ENCODE results near the gene NDST1.

Gene NDST1

DNA sequence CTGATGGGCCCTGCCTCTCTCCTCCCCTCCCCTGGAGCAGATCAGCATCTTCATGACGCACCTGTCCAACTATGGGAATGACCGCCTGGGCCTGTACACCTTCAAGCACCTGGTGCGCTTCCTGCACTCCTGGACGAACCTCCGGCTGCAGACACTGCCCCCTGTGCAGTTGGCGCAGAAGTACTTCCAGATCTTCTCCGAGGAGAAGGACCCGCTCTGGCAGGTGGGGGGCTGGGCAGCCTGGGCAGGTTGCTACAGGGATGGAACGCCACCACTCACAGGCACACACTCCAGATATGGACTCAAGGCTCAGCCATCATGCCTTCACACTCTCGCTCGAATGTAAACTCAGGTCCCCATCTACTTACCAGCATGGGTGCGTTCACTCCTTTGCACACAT lies 32.1 kb downstream of the NDST1 start:
- no peak for DNase-seq (ENCODE audit: extremely low spot score, insufficient read length, low read depth)
- FAIRE-seq = no peak

DNA sequence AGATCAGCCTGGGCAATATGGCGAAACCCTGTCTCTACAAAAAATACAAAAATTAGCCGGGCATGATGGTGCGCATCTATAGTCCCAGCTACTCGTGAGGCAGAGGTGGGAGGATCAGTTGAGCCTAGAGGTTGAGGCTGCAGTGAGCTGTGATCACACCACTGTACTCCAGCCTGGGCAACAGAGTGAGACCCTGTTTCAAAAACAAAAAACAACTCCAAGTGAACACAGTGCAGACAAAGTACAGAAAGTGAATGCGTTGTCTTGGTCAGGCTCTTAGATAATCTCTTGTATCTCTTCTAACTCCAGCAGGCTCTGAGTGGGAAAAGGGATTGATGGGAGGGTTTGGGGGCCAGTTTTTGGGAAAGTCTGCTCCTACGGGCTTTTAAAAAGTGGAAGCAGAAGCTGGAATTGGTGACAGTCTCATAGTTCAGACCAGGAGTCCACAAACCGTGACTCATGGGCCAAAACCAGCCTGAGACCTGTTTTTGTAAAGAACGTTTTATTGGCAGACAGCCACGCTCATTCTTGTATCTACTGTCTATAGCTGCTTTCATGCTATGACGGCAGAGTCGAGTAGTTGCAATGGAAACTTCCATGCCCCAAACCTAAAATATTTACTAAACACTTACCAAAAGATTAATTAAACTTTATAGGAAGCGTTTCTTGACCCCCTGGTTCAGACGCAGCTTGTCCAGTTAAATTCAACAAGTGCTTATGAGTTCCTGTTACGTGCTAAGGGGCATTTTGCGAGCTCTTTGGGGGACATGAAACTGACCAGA lies 32.9 kb downstream of the NDST1 start:
- FAIRE-seq (no peak), DNase-seq (ENCODE audit: extremely low spot score, insufficient read length, low read depth) (no peak)

DNA sequence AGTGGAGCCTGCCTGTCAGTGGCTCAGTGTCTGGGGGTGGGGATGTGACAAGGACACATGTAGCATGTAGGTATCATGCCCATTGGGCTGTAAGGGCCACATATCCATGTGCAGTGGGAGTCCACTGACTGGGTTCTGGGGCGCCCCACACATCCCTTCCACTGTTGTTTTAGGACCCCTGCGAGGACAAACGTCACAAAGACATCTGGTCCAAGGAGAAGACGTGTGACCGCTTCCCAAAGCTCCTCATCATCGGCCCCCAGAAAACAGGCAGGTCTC lies 33.4 kb downstream of the NDST1 start:
- DNase-seq (ENCODE audit: extremely low spot score, insufficient read length, low read depth) (no peak), FAIRE-seq (no peak)

DNA sequence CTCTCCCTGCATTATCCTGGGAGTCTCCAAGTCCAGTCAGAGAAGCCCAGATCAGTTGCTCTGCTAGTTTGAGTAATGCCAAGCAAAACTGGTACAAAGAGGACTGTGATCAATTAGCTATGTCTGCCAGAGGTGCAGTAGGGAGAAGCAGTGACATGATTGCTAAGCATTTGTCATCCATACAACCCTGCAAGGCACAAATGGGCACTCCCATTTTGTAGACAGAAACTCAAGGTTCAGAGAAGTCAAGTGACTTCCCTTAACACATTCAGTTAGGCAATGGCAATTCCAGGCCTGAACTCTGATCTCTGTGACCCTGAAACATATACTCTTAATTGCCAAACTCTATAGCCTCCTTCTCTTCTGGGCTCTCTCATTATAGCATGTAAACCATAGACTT lies 34.0 kb downstream of the NDST1 start:
- no peak for DNase-seq (ENCODE audit: extremely low spot score, insufficient read length, low read depth)
- no peak for FAIRE-seq

DNA sequence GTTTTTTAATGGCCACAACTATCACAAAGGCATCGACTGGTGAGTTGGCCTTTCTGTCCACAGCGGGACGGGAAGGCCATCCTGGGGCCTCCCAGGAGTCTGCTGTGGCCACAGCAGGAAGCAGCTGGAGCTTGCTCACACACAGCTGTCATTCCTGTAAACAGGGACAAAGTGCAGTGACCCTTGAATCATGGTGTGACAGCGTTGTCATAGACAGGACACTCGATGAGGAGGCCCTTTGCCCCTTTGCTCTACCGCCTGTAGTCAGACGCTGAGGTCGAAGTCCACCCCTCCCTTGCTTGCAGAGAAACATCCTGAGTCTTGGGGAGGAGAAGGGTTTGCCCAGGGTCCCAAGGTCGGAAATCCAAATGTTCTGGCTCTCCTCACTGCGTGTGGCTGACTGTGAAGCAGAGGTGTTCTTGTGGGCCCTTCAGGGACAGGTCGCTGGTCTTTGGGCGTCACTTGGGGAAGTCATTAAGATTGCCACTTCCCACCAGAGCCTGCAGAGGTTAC lies 35.1 kb downstream of the NDST1 start:
- no peak for FAIRE-seq
- DNase-seq (ENCODE audit: extremely low spot score, insufficient read length, low read depth) = no peak

DNA sequence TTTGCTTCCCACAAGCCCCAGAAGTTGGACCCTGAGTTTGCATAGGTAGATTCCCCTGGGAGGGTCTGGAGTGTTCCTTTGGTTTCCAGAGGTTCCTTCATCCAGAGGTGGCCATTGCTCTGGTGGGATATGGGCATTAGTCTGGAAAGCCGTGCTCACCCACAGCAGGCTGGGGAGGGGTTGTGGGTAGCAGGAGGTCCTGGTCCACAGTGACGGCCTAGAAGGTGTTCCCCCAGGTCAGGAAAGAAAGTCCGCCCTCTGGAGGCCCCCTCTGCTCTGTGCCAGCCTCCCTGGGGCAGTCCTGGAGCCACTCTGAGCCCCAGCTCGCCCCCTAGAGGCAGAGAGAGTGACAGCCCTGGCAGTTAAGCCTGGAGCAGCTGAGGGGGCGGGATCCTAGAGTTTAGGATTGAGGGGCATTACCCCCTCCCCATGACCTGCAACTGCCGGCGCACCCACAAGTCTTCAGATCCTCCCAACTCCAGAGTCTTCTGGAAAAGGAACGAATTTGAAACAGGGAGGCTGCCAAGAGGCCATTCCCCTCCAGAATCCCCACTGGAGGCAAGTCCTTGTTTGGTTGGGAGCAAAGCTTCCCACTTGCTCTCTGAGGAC lies 36.8 kb downstream of the NDST1 start:
- FAIRE-seq = peak; percentile 80
- peak; percentile 88 for DNase-seq (ENCODE audit: extremely low spot score, insufficient read length, low read depth)

DNA sequence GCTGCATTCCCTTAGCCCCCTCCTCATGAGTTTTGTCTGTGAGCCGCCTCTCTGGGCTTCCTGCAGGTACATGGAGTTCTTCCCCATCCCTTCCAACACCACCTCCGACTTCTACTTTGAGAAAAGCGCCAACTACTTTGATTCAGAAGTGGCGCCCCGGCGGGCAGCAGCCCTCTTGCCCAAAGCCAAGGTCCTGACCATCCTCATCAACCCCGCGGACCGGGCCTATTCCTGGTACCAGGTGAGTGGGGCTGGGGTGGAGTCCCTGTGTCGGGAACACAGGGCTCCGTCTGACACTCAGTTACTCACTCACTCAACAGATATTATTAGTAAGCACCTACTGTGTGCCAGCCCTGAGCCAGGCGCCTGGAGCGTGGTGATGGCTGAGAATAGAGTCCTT lies 37.3 kb downstream of the NDST1 start:
- DNase-seq (ENCODE audit: extremely low spot score, insufficient read length, low read depth) (no peak), FAIRE-seq (no peak)

DNA sequence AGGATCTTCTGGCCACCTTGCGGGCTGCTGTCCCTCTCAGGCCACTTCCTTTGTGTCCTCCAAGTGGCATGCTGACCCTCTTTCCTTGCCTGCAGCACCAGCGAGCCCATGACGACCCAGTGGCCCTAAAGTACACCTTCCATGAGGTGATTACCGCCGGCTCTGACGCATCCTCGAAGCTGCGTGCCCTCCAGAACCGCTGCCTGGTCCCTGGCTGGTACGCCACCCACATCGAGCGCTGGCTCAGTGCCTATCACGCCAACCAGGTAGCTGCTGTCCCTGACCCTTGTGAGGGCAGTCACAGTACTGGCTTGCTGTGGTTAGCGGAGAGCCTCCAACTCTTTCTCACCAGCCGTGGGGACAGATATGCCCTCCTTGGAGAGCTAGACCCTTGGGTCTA lies 40.2 kb downstream of the NDST1 start:
- FAIRE-seq (no peak), DNase-seq (ENCODE audit: extremely low spot score, insufficient read length, low read depth) (no peak)

DNA sequence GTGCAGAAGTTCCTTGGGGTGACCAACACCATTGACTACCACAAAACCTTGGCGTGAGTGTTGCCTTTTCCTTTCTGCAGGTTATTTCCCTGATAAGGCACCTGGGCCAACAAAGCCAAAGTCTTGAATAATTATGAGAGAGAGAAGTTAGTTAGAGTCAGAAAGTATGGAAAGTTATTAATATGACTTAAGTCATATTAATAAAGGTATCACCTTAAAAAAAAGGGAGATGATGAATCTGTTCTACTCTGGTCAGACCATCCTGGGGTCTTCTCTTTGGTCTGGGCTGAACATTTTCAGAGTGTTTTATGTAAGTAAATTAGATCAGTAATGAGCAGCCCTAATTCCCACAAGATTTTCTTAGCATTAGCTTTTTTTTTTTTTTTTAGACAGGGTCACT lies 41.8 kb downstream of the NDST1 start:
- DNase-seq (ENCODE audit: extremely low spot score, insufficient read length, low read depth) = no peak
- FAIRE-seq = no peak

DNA sequence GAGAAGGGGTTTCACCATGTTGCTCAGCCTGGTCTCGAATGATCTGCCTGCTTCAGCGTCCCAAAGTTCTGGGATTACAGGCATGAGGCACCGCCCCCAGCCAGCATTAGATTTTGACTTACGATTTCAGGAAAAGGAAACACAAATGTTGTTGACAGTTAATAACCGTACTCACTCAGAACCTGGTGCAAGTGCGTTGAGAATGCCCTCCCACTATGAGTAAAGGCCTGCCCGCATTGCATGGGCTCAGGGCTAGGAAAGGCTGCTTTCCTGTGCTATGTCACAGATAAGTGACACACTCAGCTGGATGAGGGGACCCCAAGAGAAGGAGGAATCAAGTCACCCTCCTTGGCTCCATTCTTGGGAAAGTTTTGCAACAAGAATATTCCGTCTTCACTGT lies 42.4 kb downstream of the NDST1 start:
- no peak for DNase-seq (ENCODE audit: extremely low spot score, insufficient read length, low read depth)
- FAIRE-seq = no peak

DNA sequence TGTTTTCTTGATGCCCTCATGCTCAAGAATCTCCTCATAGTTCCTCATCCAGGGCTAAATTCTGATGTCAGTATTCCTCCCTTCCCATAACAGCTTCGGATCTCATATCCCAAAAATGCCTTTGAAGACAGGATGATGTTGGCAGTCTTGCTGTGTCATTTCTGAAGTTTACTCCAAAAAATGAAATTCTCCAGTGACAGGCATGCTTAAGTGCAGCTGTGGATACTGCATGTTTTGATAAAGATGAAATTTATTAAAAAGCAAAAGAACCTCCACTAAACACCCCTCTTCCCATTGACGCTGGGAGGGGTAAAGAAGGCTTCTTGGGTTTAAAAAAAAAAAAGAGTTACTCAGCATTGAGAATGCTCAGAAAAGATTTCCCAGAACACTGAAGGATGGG lies 43.1 kb downstream of the NDST1 start:
- DNase-seq (ENCODE audit: extremely low spot score, insufficient read length, low read depth) = no peak
- FAIRE-seq = no peak

DNA sequence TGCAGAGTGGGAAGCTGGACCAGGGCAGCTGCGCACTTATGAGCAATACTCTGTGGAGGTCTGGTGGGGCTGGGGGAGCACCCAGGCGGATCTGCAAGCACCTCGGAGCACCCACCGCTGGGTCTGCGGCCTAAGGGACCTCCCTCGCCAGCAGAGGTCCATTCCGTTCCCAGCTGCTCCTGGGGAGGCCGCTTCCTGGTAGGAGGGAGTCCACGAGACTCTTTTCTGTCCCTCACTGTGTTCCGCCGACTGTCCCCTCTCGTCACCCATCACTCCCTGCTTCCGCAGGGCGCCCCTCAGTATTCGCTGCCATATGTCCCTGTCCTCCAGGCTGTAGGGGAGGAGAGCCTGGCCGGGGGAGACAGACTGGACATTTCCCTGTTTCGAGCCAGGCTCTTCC lies 45.5 kb downstream of the NDST1 start:
- DNase-seq (ENCODE audit: extremely low spot score, insufficient read length, low read depth) (no peak), FAIRE-seq (no peak)

DNA sequence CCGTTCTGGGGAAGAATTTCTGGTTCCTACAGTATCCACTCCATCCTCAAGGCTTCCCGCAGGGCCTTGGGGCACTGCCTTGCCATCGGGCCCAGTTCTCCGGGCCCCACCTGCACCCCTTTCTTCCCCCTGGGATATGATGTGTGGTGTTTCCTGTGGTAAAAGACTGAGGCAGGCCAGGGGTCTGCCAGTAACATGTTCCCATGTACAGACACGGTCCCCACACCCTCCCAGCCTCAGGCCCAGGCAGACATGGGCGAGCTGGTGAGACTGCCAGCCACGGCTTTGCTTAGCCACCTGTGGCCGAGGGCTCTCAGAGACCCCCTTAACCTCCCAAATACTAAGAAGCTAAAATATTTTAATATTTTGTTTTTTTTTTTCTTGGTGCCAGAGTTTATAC lies 46.0 kb downstream of the NDST1 start:
- no peak for FAIRE-seq
- DNase-seq (ENCODE audit: extremely low spot score, insufficient read length, low read depth) = no peak

DNA sequence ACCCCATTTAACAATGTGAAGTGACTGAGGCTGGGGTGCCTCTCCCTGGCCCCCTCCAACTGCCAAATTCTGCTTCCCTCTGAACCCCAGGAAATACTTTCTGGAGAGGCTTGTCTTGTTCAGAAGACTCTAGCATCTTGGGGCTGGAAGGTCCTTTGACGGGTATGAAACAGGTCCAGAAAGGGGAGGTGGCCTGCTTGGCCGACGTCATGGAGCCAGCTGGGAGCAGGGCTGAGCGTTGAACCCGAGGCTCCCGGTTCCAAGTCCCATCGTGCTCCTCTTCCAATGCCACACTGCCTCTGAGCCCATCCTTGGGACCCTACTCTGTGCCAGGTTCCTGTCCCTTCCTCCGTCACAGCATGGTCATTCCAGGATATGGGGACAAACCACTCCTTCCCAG lies 46.9 kb downstream of the NDST1 start:
- DNase-seq (ENCODE audit: extremely low spot score, insufficient read length, low read depth) (no peak), FAIRE-seq (no peak)

DNA sequence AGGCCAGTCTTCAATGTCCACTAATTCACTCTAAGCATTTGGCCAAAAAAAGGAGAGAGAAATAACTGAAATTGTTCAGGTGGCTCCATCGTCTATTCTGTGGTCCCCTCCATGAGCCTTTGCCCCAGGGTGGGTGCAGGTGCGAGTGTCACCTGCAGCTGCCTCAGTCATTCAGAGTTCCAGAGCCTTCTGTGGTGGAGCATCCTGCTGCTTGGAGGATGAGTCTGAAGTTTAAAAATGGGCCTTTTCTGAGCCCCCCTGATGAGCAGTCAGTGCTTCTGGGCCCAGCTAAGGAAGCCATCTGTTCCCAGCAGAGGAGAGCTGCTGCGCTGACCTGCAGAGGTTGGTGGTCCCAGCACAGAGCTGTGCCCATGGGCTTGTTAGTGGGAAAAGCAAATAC lies 48.2 kb downstream of the NDST1 start:
- DNase-seq (ENCODE audit: extremely low spot score, insufficient read length, low read depth) = no peak
- FAIRE-seq = no peak

DNA sequence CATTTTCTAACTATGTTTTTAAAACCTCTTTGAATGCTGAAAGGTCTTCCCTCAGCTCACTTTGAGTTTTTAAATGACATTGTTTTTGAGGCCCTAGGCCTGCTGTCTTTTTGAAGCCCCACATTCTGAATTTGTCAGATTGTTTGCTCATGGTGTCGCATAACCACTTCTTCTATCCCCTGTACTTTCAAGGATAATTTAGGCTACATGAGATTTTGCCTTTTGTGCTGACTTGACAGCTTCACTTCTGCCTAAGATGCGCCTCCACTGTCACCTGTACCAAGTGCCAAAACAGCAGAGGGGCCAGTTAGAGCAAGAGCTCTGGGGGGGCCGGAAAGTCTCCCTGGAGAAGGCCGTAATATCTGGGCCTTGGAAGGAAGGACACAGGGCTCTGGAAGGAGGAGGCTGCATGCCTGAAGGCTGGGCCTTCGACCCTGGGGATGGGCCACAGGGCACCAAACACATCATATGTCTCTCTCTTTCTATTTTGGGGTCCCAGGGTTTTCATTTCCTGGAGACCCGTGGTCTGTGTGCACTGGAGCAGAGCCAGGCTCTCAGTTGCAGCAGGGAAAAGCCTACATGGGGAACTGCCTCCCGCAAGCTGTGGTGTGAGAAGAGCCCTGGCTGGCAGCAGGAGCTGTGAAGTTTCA lies 49.1 kb downstream of the NDST1 start:
- FAIRE-seq (peak; percentile 63), DNase-seq (ENCODE audit: extremely low spot score, insufficient read length, low read depth) (peak; percentile 23)

DNA sequence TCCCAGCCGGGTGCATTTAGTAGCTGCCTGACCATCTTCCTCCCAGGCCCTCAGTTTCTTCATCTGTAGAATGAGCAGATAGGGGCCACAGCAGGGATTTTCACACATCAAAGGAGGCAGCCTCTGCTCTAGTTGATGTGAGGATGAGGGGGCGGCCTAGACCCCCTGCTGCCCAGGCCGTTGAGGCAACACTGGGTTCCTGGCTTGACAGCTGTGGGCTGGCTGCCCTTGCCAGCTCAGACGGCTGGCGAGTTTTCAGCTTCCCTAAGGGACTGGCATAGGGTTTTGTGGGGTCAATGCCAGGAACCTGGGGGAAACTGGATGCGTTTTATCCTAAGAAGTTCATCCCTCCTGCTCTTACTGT lies 49.6 kb downstream of the NDST1 start:
- no peak for FAIRE-seq
- DNase-seq (ENCODE audit: extremely low spot score, insufficient read length, low read depth) = no peak

DNA sequence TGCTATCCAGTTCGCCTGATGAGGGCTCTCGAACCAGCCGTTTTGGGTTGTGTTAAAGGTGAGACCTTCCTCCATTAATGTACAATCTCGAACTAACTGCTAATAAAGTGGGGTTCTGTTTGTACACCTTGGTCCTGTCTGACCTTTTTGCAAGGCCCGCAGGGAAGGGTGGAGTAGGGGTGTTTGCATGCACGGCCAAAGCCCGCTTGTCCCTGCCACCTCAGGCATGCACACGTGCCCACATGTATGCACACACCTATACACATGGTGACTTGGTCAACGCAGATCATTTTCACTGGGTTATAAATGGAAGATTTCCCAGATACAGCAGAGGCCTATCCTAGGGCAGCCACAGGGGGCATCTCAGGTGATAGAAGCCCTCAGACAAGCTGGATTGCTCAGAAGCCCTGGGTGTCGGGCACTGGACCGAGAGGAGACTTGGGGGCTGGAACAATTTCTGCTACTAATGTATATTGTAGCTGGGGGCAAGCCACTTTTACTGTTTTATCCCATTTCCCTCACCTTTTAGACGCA lies 50.2 kb downstream of the NDST1 start:
- DNase-seq (ENCODE audit: extremely low spot score, insufficient read length, low read depth) (no peak), FAIRE-seq (no peak)

DNA sequence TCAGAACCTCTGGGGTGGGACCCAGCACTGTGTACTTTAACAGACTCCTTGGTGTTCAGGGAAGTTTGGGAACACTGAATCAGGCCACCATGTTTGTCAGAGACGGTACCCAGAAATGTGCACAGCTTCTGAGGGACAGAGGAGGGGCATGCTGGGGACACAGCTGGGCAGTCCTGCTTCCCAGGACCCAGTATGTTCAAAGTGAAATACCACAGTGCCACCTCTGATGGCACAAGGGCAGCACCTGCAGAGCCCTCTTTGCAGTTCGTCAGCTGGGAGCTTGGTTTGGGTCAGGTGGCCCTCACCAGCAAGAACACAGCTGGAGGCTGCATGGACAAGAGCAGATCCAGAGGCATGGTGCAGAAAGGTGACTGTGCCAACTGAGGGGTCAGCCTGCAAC lies 51.2 kb downstream of the NDST1 start:
- FAIRE-seq (no peak), DNase-seq (ENCODE audit: extremely low spot score, insufficient read length, low read depth) (no peak)

DNA sequence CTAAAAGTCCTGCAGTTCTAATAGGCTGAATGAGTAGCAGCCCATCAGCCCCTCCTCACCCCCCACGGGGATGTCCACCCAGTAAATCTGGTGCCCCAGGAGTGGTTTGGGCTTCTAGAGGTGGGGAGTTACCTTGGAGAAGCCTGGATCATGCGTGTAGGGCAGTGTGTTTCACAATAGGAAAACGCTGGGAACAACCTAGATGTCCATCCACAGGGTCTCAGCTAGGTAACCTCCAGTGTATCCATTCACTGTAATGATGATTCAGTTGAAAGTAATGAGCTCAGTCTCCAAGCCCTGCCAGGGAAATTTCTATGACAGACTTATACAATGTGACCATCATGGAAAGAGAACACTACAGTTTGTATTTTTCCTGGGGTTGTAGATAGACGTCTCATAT lies 51.8 kb downstream of the NDST1 start:
- DNase-seq (ENCODE audit: extremely low spot score, insufficient read length, low read depth) = no peak
- FAIRE-seq = no peak

DNA sequence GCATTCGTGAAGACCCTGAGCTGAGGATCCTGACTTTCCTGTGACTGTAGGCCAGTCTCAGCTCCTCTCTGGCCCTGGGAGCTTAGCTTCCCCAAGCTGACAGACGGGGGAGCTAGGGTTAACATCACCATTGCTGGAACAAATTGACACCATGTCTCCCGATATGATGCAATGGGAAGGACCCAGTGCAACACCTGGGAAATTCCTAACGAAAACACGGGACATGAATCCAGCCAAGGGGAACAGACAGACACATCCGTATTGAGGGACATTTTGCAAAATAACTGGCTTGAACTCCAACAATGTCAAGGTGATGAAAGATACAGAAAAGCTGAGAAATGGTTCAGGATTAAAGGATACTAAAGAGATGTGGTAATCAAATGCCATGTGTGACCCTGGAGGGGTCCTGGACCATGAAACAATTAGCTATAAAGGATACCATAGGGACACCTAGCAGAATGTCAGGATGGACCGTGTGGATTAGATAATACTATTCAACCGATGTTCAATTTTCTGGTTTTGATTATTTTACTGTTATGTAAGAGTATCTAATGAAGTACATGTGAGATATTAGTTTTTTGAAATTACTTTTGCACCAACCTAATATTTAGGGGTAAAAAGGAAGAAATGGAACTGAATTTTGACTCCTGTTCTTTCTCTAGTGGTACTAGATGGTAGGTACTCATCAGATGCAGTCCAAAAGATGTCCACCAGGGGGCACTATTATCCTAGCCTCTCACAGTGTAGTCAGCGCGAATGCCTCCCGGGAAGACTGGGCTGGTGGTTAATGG lies 52.7 kb downstream of the NDST1 start:
- DNase-seq (ENCODE audit: extremely low spot score, insufficient read length, low read depth) (peak; percentile 64), FAIRE-seq (peak; percentile 88)
